Testis (tissue), 3 donors: ENCODE results near the gene B4GALNT1. TPM values are rescaled to one million over a fixed set of nuclear protein-coding genes. Genes with fewer than 3 reads are reported as not detected.

Experiments
- DNase-seq: peaks from one replicate; pipeline ENCODE4 v3.0.0-alpha.2; 2019
- H3K27ac ChIP-seq, 2 donors: fragments of 200-600 bp; sonication (generic); one replicate each; pipeline ENCODE4 v1.5.1; 2019
- H3K27me3 ChIP-seq: fragments of 200-600 bp; sonication (generic); one replicate; pipeline ENCODE4 v1.5.1; 2019
- H3K36me3 ChIP-seq: fragments of 200-600 bp; sonication (generic); one replicate; pipeline ENCODE4 v1.5.1; 2017; ENCODE audit warnings: low read depth; ENCODE audit errors: missing control alignments
- H3K4me1 ChIP-seq: fragments of 200-600 bp; sonication (generic); one replicate; pipeline ENCODE4 v1.5.1; 2019
- H3K4me3 ChIP-seq, 2 donors: fragments of 200-600 bp; sonication (generic); one replicate each; pipeline ENCODE4 v1.5.1; 2017 to 2019
- H3K9me3 ChIP-seq: fragments of 200-600 bp; sonication (generic); one replicate; pipeline ENCODE4 v1.5.1; 2017
- POLR2A ChIP-seq: fragments of 450-650 bp; IDR thresholded peaks from one replicate; pipeline ENCODE4 v1.6.1; 2017; ENCODE audit warnings: antibody characterized with exemption, mild to moderate bottlenecking, moderate library complexity
- WGBS, 2 donors: methylation state at CpG; one replicate each; pipeline ENCODE4 v1.1.5; 2018; 5-methylcytosine and 5-hydroxymethylcytosine counted together
- intact Hi-C: fragments of 100-400 bp; cut with DNase I; formaldehyde crosslinking; loops from one replicate; pipeline ENCODE4 v1.15.1; 2023; ENCODE audit warnings: low total_unique reads
- polyA plus RNA-seq: library from polyadenylated mRNA; stranded (reverse); fragments of 350-450 nt; fragmentation: Illumina TruSeq; extraction: RNeasy Lipid Tissue Mini Kit (QIAGEN cat#74804); gene quantifications from one replicate; pipeline ENCODE4 v1.2.3, GENCODE V29; 2014; ENCODE audit warnings: low read depth, low replicate concordance; ENCODE audit not compliant: insufficient read depth
- total RNA-seq, 2 donors: library from RNA; depleted of rRNA; stranded (reverse); fragments of >200 nt; gene quantifications; one replicate each; pipeline ENCODE4 v1.2.3, GENCODE V29; 2016
- TF ChIP-seq, protein P1 (sequence below), 3 experiments: fragments of 450-650 bp in 2 of 3; fragments of 200-600 bp in 1 of 3; sonication (generic) in 1 of 3; IDR thresholded peaks; one replicate each; pipeline ENCODE4 v1.5.1; 2016 to 2019; ENCODE audit warnings: antibody characterized with exemption in 3 of 3, mild to moderate bottlenecking in 2 of 3, moderate library complexity in 1 of 3

Gene B4GALNT1
- total and polyA plus RNA-seq, 3 donors from 2014 or later: 1.8 to 3.2 (median 2.3) TPM

GRCh38 chr12:57624441-57625220 is 8.4 kb downstream of the B4GALNT1 start:
- intact Hi-C loops: loop anchor here (5.0 kb wide), 1 partner anchor 42 kb away; no protein-coding TSS in a partner anchor
- 90 to 93% methylated on average over 8 of the region's 8 CpGs for WGBS, 2 donors
- no peaks in the 10 kb centered on the region for H3K27me3 ChIP-seq

GRCh38 chr12:57623811-57624390 is 9.1 kb downstream of the B4GALNT1 start:
- H3K36me3 ChIP-seq: no peaks in the 10 kb centered on the region
- 80 to 85% methylated on average over 5 of the region's 5 CpGs for WGBS, 2 donors
- TF ChIP-seq, protein P1, sequence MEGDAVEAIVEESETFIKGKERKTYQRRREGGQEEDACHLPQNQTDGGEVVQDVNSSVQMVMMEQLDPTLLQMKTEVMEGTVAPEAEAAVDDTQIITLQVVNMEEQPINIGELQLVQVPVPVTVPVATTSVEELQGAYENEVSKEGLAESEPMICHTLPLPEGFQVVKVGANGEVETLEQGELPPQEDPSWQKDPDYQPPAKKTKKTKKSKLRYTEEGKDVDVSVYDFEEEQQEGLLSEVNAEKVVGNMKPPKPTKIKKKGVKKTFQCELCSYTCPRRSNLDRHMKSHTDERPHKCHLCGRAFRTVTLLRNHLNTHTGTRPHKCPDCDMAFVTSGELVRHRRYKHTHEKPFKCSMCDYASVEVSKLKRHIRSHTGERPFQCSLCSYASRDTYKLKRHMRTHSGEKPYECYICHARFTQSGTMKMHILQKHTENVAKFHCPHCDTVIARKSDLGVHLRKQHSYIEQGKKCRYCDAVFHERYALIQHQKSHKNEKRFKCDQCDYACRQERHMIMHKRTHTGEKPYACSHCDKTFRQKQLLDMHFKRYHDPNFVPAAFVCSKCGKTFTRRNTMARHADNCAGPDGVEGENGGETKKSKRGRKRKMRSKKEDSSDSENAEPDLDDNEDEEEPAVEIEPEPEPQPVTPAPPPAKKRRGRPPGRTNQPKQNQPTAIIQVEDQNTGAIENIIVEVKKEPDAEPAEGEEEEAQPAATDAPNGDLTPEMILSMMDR (IDR thresholded peaks at IDR 0.05): no peak
- TF ChIP-seq POLR2A: no peak
- H3K9me3 ChIP-seq: no peaks in the 10 kb centered on the region
- DNase-seq: no peak
- no peaks in the 10 kb centered on the region for H3K27me3 ChIP-seq
- H3K4me1 ChIP-seq: peaks cover 27% of the 10 kb centered on the region
- no peak overlapping the region for H3K4me3 ChIP-seq
- intact Hi-C loops: loop anchor here (5.0 kb wide), 1 partner anchor 42 kb away; no protein-coding TSS in a partner anchor
- H3K27ac ChIP-seq: no peak overlapping the region

More at GRCh38 chr12:57624441-57625220, 8.4 kb downstream of the B4GALNT1 start:
- no peak for DNase-seq
- TF ChIP-seq, protein P1 (IDR thresholded peaks at IDR 0.05): no peak
- TF ChIP-seq POLR2A: no peak
- no peaks in the 10 kb centered on the region for H3K36me3 ChIP-seq
- H3K27ac ChIP-seq: no peak overlapping the region
- H3K4me3 ChIP-seq: no peak overlapping the region
- peaks cover 25% of the 10 kb centered on the region for H3K4me1 ChIP-seq
- no peaks in the 10 kb centered on the region for H3K9me3 ChIP-seq

GRCh38 chr12:57623385-57623784 is 9.6 kb downstream of the B4GALNT1 start:
- no peaks in the 10 kb centered on the region for H3K27me3 ChIP-seq
- H3K4me1 ChIP-seq: peaks cover 27% of the 10 kb centered on the region
- H3K4me3 ChIP-seq: no peak overlapping the region
- TF ChIP-seq POLR2A: no peak
- TF ChIP-seq, protein P1 (IDR thresholded peaks at IDR 0.05): no peak
- H3K9me3 ChIP-seq: no peaks in the 10 kb centered on the region
- 83 to 92% methylated on average over 2 of the region's 2 CpGs for WGBS, 2 donors
- H3K36me3 ChIP-seq: no peaks in the 10 kb centered on the region
- no peak for DNase-seq
- no peak overlapping the region for H3K27ac ChIP-seq
- intact Hi-C loops: loop anchor here (5.0 kb wide), 1 partner anchor 41 kb away; no protein-coding TSS in a partner anchor

DNA sequence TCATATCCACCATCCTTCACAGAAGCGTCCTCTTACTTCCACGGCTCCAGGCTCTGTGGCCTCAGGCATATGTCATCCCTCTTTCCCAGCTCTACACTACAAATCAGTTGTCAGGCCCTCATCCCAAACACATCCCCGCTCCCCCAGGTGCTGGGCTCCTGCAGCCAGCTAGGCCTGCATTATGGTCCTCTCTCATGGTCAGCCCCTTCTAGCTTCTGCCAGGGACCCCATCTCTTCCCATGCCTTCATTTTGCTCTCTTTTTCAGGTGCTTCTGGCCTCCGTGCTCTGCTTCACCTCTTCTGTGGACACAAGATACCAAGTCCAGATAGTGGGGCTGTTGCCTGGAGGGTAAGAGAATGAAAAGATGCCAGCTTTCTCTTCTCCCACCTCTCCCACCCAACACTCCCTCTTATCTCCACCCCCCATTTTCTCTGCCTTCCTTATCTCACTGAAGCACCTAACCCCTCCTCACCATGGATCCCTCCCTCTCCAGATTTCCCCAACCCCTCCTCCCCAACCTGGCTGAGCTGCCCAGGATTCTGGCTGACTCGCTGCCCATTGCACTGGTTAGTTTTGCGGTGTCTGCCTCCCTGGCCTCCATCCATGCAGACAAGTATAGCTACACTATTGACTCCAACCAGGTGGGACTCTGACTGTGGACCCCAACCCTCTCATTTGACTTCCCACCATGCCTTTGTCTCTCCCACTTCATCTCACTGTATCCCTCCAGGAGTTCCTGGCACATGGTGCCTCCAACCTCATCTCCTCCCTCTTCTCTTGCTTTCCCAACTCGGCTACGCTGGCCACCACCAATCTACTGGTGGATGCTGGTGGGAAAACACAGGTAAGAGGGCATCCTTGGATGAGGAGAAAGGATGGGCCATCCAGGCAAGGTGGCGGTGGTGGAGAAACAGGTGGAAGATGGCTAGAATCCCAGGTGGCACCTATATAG is 10.4 kb downstream of the B4GALNT1 start:
- Histone ChIP-seq H3K27me3 (no peaks in the 10 kb centered on the region), H3K4me3 (no peak overlapping the region), H3K27ac (no peak overlapping the region), H3K4me1 (peaks cover 23% of the 10 kb centered on the region), H3K9me3 (no peaks in the 10 kb centered on the region), H3K36me3 (no peaks in the 10 kb centered on the region)
- TF ChIP-seq, protein P1 (IDR thresholded peaks at IDR 0.05): no peak
- TF ChIP-seq POLR2A: no peak
- DNase-seq: no peak
- 79 to 86% methylated on average over 9 of the region's 9 CpGs for WGBS, 2 donors
- intact Hi-C loops: loop anchor here (5.0 kb wide), 1 partner anchor 40 kb away; no protein-coding TSS in a partner anchor
